Gastrocnemius medialis (tissue), 4 donors: ENCODE results near the gene C17orf100. TPM values are rescaled to one million over a fixed set of nuclear protein-coding genes. Genes with fewer than 3 reads are reported as not detected.

Source experiments
- ATAC-seq, 2 donors: fragments of 150-250 bp; one replicate each; pipeline ENCODE4 v1.9.1; 2016
- DNase-seq, 2 donors: peaks; one replicate each; pipeline ENCODE4 v3.0.0-alpha.2; 2019
- H3K27ac ChIP-seq, 4 donors: fragments of 200-600 bp; sonication (generic); 1 replicate in 1 of 4; 2 replicates in 3 of 4; pipeline ENCODE4 v1.5.1; 2016 to 2018; ENCODE audit warnings: mild to moderate bottlenecking in 2 of 4, moderate library complexity in 1 of 4
- H3K27me3 ChIP-seq, 3 donors: fragments of 200-600 bp; sonication (generic) in 2 of 3; 1 replicate in 1 of 3; 2 replicates in 2 of 3; pipeline versions ENCODE4 v1.5.1 to v1.6.0; 2016 to 2019; ENCODE audit warnings: mild to moderate bottlenecking in 1 of 3, moderate library complexity in 1 of 3
- H3K36me3 ChIP-seq, 2 donors: fragments of 200-600 bp; sonication (generic) in 1 of 2; one replicate each; pipeline ENCODE4 v1.5.1; 2017 to 2018
- H3K4me1 ChIP-seq, 2 donors: fragments of 200-600 bp; sonication (generic) in 1 of 2; one replicate each; pipeline ENCODE4 v1.5.1; 2016 to 2017; ENCODE audit warnings: mild to moderate bottlenecking in 2 of 2
- H3K4me3 ChIP-seq, 4 donors: fragments of 200-600 bp; sonication (generic) in 3 of 4; 1 replicate in 1 of 4; 2 replicates in 3 of 4; pipeline ENCODE4 v1.5.1; 2016 to 2019; ENCODE audit warnings: mild to moderate bottlenecking in 2 of 4
- H3K9me3 ChIP-seq, 3 donors: fragments of 200-600 bp; sonication (generic) in 2 of 3; 1 replicate in 1 of 3; 2 replicates in 2 of 3; pipeline ENCODE4 v1.5.1; 2016 to 2019
- POLR2A ChIP-seq, 2 donors: fragments of 450-650 bp; IDR thresholded peaks; one replicate each; pipeline ENCODE4 v1.6.1; 2017; ENCODE audit warnings: antibody characterized with exemption in 2 of 2, mild to moderate bottlenecking in 2 of 2, moderate library complexity in 2 of 2
- in situ Hi-C, 4 donors: fragments of 200-750 bp; cut with MboI; loops; one replicate each; pipeline versions ENCODE4 v1.15.0 to v1.8.0; 2017; ENCODE audit warnings: low sequenced_read_pairs in 4 of 4
- intact Hi-C: fragments of 100-400 bp; cut with DNase I; formaldehyde crosslinking; loops from one replicate; pipeline ENCODE4 v1.15.1; 2023; ENCODE audit warnings: low total_unique reads
- total RNA-seq, 4 donors: library from RNA; depleted of rRNA; stranded (reverse); fragments of >200 nt; gene quantifications; one replicate each; pipeline versions ENCODE4 v1.1.0 to v1.2.3, GENCODE V29; 2016
- TF ChIP-seq, protein P1 (sequence below), 5 experiments: fragments of 450-650 bp in 3 of 5; fragments of 200-600 bp in 2 of 5; sonication (generic) in 2 of 5; IDR thresholded peaks in 4 of 5; conservative IDR thresholded peaks in 1 of 5; 1 replicate in 4 of 5; 2 replicates in 1 of 5; pipeline ENCODE4 v1.5.1; 2016 to 2019; ENCODE audit warnings: antibody characterized with exemption in 5 of 5, mild to moderate bottlenecking in 3 of 5, moderate library complexity in 3 of 5

Gene C17orf100
- total RNA-seq, 4 donors from 2014 or later, result 0.27 TPM; not detected in 3

DNA sequence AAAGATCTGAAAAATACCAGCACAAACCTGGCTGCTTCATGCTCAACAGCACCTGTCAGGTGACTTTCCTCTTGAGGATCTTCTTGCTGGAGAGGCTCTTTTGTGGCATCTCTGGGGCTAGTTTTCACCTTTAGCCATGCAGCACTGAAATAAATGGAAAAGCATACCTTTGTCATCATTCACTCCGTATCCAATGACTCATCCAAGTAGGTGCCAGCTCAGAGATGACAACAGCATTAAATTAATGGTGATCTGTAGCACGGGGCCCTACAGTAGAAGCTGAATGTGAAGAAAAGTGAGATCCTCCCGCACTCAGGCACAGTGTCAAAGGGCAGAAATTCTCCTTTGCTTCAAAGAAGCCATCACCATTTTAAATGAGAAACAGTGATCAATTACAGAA is 43.2 kb upstream of the C17orf100 start:
- Histone ChIP-seq H3K27ac (no peak overlapping the region), H3K27me3 (no peaks in the 10 kb centered on the region), H3K9me3 (no peaks in the 10 kb centered on the region), H3K36me3 (peaks cover 0 to 46% of the 10 kb centered on the region in 2 donors), H3K4me3 (no peak overlapping the region), H3K4me1 (no peaks in the 10 kb centered on the region)
- ATAC-seq (no peak), DNase-seq (no peak)
- intact Hi-C loops, result no loop called here
- TF ChIP-seq POLR2A (IDR thresholded peaks at IDR 0.05), result no peak
- TF ChIP-seq, protein P1, sequence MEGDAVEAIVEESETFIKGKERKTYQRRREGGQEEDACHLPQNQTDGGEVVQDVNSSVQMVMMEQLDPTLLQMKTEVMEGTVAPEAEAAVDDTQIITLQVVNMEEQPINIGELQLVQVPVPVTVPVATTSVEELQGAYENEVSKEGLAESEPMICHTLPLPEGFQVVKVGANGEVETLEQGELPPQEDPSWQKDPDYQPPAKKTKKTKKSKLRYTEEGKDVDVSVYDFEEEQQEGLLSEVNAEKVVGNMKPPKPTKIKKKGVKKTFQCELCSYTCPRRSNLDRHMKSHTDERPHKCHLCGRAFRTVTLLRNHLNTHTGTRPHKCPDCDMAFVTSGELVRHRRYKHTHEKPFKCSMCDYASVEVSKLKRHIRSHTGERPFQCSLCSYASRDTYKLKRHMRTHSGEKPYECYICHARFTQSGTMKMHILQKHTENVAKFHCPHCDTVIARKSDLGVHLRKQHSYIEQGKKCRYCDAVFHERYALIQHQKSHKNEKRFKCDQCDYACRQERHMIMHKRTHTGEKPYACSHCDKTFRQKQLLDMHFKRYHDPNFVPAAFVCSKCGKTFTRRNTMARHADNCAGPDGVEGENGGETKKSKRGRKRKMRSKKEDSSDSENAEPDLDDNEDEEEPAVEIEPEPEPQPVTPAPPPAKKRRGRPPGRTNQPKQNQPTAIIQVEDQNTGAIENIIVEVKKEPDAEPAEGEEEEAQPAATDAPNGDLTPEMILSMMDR (IDR thresholded peaks at IDR 0.05 in 4 of 5, conservative IDR thresholded peaks at IDR 0.05 in 1 of 5), result no peak
- in situ Hi-C loops, result no loop called here

DNA sequence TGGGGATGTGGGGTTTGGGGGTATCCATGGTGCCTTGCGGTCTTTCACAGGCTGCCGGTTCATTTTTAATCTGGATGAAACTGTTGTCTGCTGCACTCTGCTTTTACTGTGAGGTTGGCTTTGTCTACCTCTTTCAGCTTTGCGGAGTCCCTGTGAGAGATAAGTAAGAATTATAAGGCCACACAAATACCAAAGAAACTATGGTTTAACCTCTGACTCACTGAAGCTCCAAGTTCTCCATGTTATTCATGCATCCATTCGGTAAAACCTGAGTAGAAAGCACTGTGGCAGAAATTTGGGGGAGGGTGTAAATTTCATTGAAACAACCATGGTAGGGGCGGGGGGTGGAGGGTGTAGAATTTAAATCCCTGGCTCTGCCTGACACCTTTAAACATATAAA is 41.6 kb upstream of the C17orf100 start:
- no peaks in the 10 kb centered on the region for H3K27me3 ChIP-seq
- no peak overlapping the region for H3K4me3 ChIP-seq
- in situ Hi-C loops (no loop called here), intact Hi-C loops (no loop called here)
- DNase-seq (no peak), ATAC-seq (no peak)
- H3K9me3 ChIP-seq, result no peaks in the 10 kb centered on the region
- TF ChIP-seq, protein P1 (IDR thresholded peaks at IDR 0.05 in 4 of 5, conservative IDR thresholded peaks at IDR 0.05 in 1 of 5), result no peak
- TF ChIP-seq POLR2A (IDR thresholded peaks at IDR 0.05), result no peak
- H3K36me3 ChIP-seq, result peaks cover 0 to 46% of the 10 kb centered on the region in 2 donors
- H3K27ac ChIP-seq, result no peak overlapping the region
- H3K4me1 ChIP-seq, result no peaks in the 10 kb centered on the region

DNA sequence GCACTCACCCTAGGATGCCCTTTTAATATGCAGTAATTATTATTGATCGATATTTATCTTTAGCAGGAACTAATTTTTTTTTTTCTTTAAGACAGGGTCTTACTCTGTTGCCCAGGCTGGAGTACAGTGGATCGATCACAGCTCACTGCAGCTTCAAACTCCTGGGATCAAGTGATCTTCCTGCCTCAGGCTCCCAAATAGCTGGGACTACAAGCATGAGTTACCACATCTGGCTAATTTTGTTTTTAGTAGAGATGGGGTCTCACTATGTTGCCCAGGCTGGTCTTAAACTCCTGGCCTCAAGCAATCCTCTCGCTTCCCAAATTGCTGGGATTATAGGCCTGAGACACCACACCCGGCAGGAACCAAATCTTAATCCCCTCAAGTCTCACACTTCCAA is 40.3 kb upstream of the C17orf100 start:
- DNase-seq (no peak), ATAC-seq (no peak)
- H3K27me3 ChIP-seq, result no peaks in the 10 kb centered on the region
- no peaks in the 10 kb centered on the region for H3K9me3 ChIP-seq
- TF ChIP-seq, protein P1 (IDR thresholded peaks at IDR 0.05 in 4 of 5, conservative IDR thresholded peaks at IDR 0.05 in 1 of 5), result no peak
- TF ChIP-seq POLR2A (IDR thresholded peaks at IDR 0.05), result no peak
- no peaks in the 10 kb centered on the region for H3K4me1 ChIP-seq
- peaks cover 0 to 46% of the 10 kb centered on the region in 2 donors for H3K36me3 ChIP-seq
- in situ Hi-C loops (no loop called here), intact Hi-C loops (no loop called here)
- no peak overlapping the region for H3K27ac ChIP-seq
- H3K4me3 ChIP-seq, result no peak overlapping the region

DNA sequence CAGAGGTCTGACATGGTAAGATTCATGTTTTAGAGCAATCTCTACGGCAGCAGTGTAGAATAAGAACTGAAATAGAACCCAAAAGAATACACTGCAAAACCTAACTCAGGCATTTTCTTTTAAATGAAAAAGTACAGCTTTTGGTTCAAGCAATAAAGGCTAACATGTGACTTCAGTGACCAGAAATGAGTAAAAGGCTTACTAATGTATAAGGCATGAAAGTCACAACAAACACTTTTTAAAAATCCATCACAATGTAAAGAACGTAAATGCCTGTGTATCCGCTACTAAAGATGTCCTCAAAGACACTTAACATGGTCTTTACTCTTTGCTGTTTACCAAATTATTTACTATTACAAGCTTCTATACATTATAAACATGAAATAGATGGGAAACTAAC is 27.6 kb upstream of the C17orf100 start:
- in situ Hi-C loops, result no loop called here
- H3K36me3 ChIP-seq, result peaks cover 0 to 25% of the 10 kb centered on the region in 2 donors
- no peaks in the 10 kb centered on the region for H3K27me3 ChIP-seq
- ATAC-seq (no peak), DNase-seq (no peak)
- no peak for TF ChIP-seq POLR2A (IDR thresholded peaks at IDR 0.05)
- intact Hi-C loops, result no loop called here
- H3K4me1 ChIP-seq, result no peaks in the 10 kb centered on the region
- no peak overlapping the region for H3K4me3 ChIP-seq
- no peaks in the 10 kb centered on the region for H3K9me3 ChIP-seq
- no peak overlapping the region for H3K27ac ChIP-seq

DNA sequence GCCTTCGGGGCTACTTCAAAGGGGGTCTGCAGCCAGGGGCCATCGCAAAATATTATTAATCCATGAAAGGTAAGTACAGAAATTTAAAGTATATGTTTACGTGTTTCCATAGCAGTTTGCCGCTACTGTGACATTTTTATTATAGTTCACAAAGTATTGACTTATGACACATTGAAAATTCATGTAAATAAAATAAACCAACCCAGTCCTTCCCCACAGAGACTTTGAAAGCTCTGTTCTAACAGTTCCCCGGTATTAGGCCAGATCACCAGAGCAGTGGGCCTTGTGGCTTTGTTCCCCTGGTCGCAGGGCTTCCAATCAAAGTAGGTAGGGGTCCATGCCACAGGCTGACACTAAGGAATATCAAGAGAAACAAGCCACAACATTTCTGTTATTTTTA is 24.9 kb upstream of the C17orf100 start:
- H3K27me3 ChIP-seq, result no peaks in the 10 kb centered on the region
- ATAC-seq (no peak), DNase-seq (no peak)
- no peaks in the 10 kb centered on the region for H3K9me3 ChIP-seq
- no peak overlapping the region for H3K4me3 ChIP-seq
- no peaks in the 10 kb centered on the region for H3K4me1 ChIP-seq
- no peak overlapping the region for H3K27ac ChIP-seq
- in situ Hi-C loops (loop anchor here in 1 of 4 donors (25.0 kb wide), 1 partner anchor 386 kb away; the partner anchor contains the start of genes BCL6B and RNASEK), intact Hi-C loops (no loop called here)
- peaks cover 0 to 12% of the 10 kb centered on the region in 2 donors for H3K36me3 ChIP-seq
- no peak for TF ChIP-seq POLR2A (IDR thresholded peaks at IDR 0.05)
- TF ChIP-seq, protein P1 (IDR thresholded peaks at IDR 0.05 in 4 of 5, conservative IDR thresholded peaks at IDR 0.05 in 1 of 5), result no peak
